Measurements from ENCODE around the gene DUOXA1.

DNA sequence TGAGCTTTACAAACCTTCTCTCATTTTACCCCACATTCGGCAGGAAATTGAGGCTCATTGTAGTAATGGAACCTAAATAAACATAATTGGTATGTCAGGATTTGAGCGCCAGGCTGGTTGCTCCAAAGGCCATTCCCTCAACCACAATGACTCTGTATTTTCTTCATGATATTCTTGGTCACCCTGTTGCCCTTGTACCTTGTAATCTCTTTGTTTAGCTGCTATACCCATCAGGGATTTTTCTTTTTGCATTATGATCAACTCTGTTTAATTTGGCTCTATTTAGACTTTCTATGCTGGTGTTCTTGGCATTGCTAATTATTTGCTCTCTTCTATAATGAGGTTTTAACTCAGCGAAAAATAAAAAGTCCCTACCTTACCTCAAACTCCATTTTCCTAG is 45.5 kb downstream of the DUOXA1 start:
- TF ChIP-seq, protein P1, sequence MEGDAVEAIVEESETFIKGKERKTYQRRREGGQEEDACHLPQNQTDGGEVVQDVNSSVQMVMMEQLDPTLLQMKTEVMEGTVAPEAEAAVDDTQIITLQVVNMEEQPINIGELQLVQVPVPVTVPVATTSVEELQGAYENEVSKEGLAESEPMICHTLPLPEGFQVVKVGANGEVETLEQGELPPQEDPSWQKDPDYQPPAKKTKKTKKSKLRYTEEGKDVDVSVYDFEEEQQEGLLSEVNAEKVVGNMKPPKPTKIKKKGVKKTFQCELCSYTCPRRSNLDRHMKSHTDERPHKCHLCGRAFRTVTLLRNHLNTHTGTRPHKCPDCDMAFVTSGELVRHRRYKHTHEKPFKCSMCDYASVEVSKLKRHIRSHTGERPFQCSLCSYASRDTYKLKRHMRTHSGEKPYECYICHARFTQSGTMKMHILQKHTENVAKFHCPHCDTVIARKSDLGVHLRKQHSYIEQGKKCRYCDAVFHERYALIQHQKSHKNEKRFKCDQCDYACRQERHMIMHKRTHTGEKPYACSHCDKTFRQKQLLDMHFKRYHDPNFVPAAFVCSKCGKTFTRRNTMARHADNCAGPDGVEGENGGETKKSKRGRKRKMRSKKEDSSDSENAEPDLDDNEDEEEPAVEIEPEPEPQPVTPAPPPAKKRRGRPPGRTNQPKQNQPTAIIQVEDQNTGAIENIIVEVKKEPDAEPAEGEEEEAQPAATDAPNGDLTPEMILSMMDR (conservative IDR thresholded peaks at IDR 0.05; ENCODE audit: low read length), result no peak
- no peak for TF ChIP-seq EZH2phosphoT487 (IDR thresholded peaks at IDR 0.05; ENCODE audit: borderline replicate concordance)

Data from Loucy (cell line).